Ishikawa (cell line): ENCODE results near the gene CHI3L2.

Experiments used
- CEBPB ChIP-seq: IDR thresholded peaks from 2 replicates; pipeline ENCODE4 v1.6.1; 2012
- CREB1 ChIP-seq: IDR thresholded peaks from 2 replicates; pipeline ENCODE4 v1.6.1; 2012; ENCODE audit warnings: low read depth
- EGR1 ChIP-seq: IDR thresholded peaks from 2 replicates; pipeline ENCODE4 v1.6.1; 2012
- EP300 ChIP-seq: IDR thresholded peaks from 2 replicates; pipeline ENCODE4 v1.6.1; 2012; ENCODE audit warnings: borderline replicate concordance
- FOXM1 ChIP-seq: IDR thresholded peaks from 2 replicates; pipeline ENCODE4 v1.6.1; 2012; ENCODE audit warnings: low read depth, borderline replicate concordance
- MAX ChIP-seq: IDR thresholded peaks from 2 replicates; pipeline ENCODE4 v1.6.1; 2012
- NFIC ChIP-seq: IDR thresholded peaks from 2 replicates; pipeline ENCODE4 v1.6.1; 2012
- RAD21 ChIP-seq: IDR thresholded peaks from 2 replicates; pipeline ENCODE4 v1.6.1; 2012; ENCODE audit warnings: low read depth
- TAF1 ChIP-seq: IDR thresholded peaks from 2 replicates; pipeline ENCODE4 v1.6.1; 2012; ENCODE audit warnings: low read depth, mild to moderate bottlenecking
- TCF12 ChIP-seq: IDR thresholded peaks from 2 replicates; pipeline ENCODE4 v1.6.1; 2012; ENCODE audit warnings: low read depth
- TEAD4 ChIP-seq: IDR thresholded peaks from 2 replicates; pipeline ENCODE4 v1.6.1; 2012
- USF1 ChIP-seq: IDR thresholded peaks from 2 replicates; pipeline ENCODE4 v1.6.1; 2012
- YY1 ChIP-seq: IDR thresholded peaks from 2 replicates; pipeline ENCODE4 v1.6.1; 2012; ENCODE audit warnings: low read depth
- ZBTB7A ChIP-seq: IDR thresholded peaks from 2 replicates; pipeline ENCODE4 v1.6.1; 2012; ENCODE audit warnings: low read depth
- TF ChIP-seq, protein P1 (sequence below): IDR thresholded peaks from 2 replicates; pipeline ENCODE4 v1.6.1; 2012; ENCODE audit warnings: low read depth, mild to moderate bottlenecking

Gene CHI3L2

DNA sequence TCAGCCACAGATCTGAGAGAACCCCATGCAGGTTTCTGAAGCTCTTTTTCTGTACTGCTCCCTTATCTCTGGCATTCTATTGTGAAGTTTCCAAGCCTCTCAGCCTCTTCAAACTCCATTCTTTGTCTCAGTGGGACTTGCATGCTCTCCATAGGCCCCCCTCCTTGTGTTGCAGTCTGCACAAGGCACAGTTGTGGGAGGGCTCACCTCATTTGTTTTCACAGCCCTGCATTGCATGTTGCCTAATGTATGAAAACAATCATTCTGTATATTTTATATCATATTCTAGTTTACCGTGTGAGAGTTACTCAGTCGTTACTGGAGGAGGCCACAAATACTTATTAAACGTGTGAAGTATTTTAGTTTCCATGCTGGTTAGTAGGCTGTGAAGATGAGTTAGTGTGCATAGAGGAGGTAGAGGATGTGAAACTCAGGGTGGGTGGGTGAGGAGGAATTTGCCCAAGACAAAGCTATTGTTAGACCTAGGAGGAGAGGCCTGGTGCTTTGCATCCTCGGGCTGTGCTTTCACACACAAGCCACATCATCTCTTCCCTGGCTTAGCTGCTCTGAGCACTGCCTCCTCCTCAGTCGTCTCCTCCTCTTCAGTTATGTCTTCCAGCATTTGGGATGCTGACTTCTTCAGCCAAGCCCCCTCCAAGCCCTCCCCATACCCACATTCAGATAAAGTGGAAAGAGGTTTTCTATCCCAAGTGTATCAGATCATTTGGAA is 7.8 kb upstream of the CHI3L2 start:
- TF ChIP-seq YY1 = no peak
- TF ChIP-seq EGR1 = no peak
- TF ChIP-seq FOXM1 = no peak
- TF ChIP-seq CREB1 = no peak
- TF ChIP-seq ZBTB7A = no peak
- TF ChIP-seq TEAD4 = no peak
- no peak for TF ChIP-seq MAX
- TF ChIP-seq TAF1 = no peak
- no peak for TF ChIP-seq NFIC
- no peak for TF ChIP-seq TCF12

GRCh38 chr1:111220302-111220890 is 7.1 kb upstream of the CHI3L2 start:
- no peak for TF ChIP-seq MAX
- no peak for TF ChIP-seq EGR1
- no peak for TF ChIP-seq RAD21
- TF ChIP-seq, protein P1, sequence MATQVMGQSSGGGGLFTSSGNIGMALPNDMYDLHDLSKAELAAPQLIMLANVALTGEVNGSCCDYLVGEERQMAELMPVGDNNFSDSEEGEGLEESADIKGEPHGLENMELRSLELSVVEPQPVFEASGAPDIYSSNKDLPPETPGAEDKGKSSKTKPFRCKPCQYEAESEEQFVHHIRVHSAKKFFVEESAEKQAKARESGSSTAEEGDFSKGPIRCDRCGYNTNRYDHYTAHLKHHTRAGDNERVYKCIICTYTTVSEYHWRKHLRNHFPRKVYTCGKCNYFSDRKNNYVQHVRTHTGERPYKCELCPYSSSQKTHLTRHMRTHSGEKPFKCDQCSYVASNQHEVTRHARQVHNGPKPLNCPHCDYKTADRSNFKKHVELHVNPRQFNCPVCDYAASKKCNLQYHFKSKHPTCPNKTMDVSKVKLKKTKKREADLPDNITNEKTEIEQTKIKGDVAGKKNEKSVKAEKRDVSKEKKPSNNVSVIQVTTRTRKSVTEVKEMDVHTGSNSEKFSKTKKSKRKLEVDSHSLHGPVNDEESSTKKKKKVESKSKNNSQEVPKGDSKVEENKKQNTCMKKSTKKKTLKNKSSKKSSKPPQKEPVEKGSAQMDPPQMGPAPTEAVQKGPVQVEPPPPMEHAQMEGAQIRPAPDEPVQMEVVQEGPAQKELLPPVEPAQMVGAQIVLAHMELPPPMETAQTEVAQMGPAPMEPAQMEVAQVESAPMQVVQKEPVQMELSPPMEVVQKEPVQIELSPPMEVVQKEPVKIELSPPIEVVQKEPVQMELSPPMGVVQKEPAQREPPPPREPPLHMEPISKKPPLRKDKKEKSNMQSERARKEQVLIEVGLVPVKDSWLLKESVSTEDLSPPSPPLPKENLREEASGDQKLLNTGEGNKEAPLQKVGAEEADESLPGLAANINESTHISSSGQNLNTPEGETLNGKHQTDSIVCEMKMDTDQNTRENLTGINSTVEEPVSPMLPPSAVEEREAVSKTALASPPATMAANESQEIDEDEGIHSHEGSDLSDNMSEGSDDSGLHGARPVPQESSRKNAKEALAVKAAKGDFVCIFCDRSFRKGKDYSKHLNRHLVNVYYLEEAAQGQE = no peak
- TF ChIP-seq TAF1 = no peak
- no peak for TF ChIP-seq EP300
- no peak for TF ChIP-seq ZBTB7A
- no peak for TF ChIP-seq FOXM1
- TF ChIP-seq YY1 = no peak
- TF ChIP-seq USF1 = no peak
- no peak for TF ChIP-seq NFIC

- TF ChIP-seq CREB1 (no peak), TEAD4 (no peak), EP300 (no peak), CEBPB (no peak), TCF12 (no peak), YY1 (no peak), ZBTB7A (no peak), USF1 (no peak), FOXM1 (no peak), EGR1 (no peak), MAX (no peak), RAD21 (no peak), TAF1 (no peak), NFIC (no peak)
- TF ChIP-seq, protein P1 = no peak
These were observed 6.3 kb upstream of the CHI3L2 start for GRCh38 chr1:111221276-111221632.

GRCh38 chr1:111221633-111222291 is 5.8 kb upstream of the CHI3L2 start:
- no peak for TF ChIP-seq YY1
- TF ChIP-seq, protein P1 = no peak
- TF ChIP-seq USF1 = no peak
- TF ChIP-seq EGR1 = no peak
- no peak for TF ChIP-seq EP300
- TF ChIP-seq NFIC = no peak
- TF ChIP-seq CEBPB = no peak
- TF ChIP-seq MAX = no peak
- TF ChIP-seq TEAD4 = no peak
- TF ChIP-seq TCF12 = no peak
